CD4-positive, alpha-beta memory T cell (primary cell): ENCODE data around the gene CCDC51. TPM values are rescaled to one million over a fixed set of nuclear protein-coding genes. Genes with fewer than 3 reads are reported as not detected.

Source experiments
- CTCF ChIA-PET: fragments of 350-600 bp; sonication (Branson Sonifier 250); formaldehyde crosslinking; loops from one replicate; lab custom pipeline; 2021; ENCODE audit warnings: inconsistent platforms; ENCODE audit not compliant: partially characterized antibody; lab: Charles Lee
- POLR2A ChIA-PET: fragments of 350-600 bp; sonication (Branson Sonifier 250); formaldehyde crosslinking; loops from one replicate; lab custom pipeline; 2021; ENCODE audit not compliant: partially characterized antibody; lab: Charles Lee
- DNase-seq, 5 donors: peaks; one replicate each; pipeline versions ENCODE4 v3.0.0 to v3.0.0-alpha.2; 2020 to 2022; ENCODE audit warnings: mixed read lengths in 1 of 5
- H3K27ac ChIP-seq: one replicate; pipeline ENCODE4 v1.7.0; 2013; ENCODE audit warnings: low read depth, low read length
- H3K27me3 ChIP-seq: 2 replicates; pipeline ENCODE4 v1.7.0; 2013; ENCODE audit warnings: mild to moderate bottlenecking, low read length, moderate library complexity; ENCODE audit not compliant: insufficient read depth
- H3K36me3 ChIP-seq: 2 replicates; pipeline ENCODE4 v1.7.0; 2013; ENCODE audit warnings: mild to moderate bottlenecking, low read length, moderate library complexity; ENCODE audit not compliant: insufficient read depth
- H3K4me1 ChIP-seq: 2 replicates; pipeline ENCODE4 v1.7.0; 2013; ENCODE audit warnings: mild to moderate bottlenecking, low read length, moderate library complexity; ENCODE audit not compliant: insufficient read depth
- H3K4me3 ChIP-seq, 2 donors: one replicate each; pipeline ENCODE4 v1.7.0; 2013; ENCODE audit warnings: low read length in 2 of 2, mild to moderate bottlenecking in 1 of 2
- H3K9me3 ChIP-seq, 2 donors: one replicate each; pipeline ENCODE4 v1.7.0; 2013; ENCODE audit warnings: low read length in 2 of 2, control low read depth in 1 of 2; ENCODE audit not compliant: control insufficient read depth in 1 of 2
- H3K27ac Mint-ChIP-seq, 7 donors: one replicate each; pipeline ENCODE4 v1.8.0; 2020 to 2021; ENCODE audit warnings: mixed read lengths in 7 of 7, mild to moderate bottlenecking in 6 of 7, inconsistent platforms in 3 of 7, moderate library complexity in 3 of 7
- H3K27me3 Mint-ChIP-seq, 2 donors: one replicate each; pipeline ENCODE4 v1.8.0; 2020 to 2021; ENCODE audit warnings: mixed read lengths in 2 of 2
- H3K36me3 Mint-ChIP-seq, 2 donors: one replicate each; pipeline ENCODE4 v1.8.0; 2020 to 2021; ENCODE audit warnings: mixed read lengths in 2 of 2, inconsistent platforms in 1 of 2, mild to moderate bottlenecking in 1 of 2
- H3K4me1 Mint-ChIP-seq, 4 donors: one replicate each; pipeline ENCODE4 v1.8.0; 2020 to 2021; ENCODE audit warnings: mixed read lengths in 4 of 4, mild to moderate bottlenecking in 1 of 4
- H3K4me3 Mint-ChIP-seq, 8 donors: one replicate each; pipeline ENCODE4 v1.8.0; 2020 to 2021; ENCODE audit warnings: mixed read lengths in 8 of 8, mild to moderate bottlenecking in 7 of 8, moderate library complexity in 6 of 8, inconsistent platforms in 3 of 8
- H3K9me3 Mint-ChIP-seq, 8 donors: one replicate each; pipeline ENCODE4 v1.8.0; 2020 to 2021; ENCODE audit warnings: mixed read lengths in 8 of 8, mild to moderate bottlenecking in 5 of 8, inconsistent platforms in 3 of 8, moderate library complexity in 1 of 8
- intact Hi-C: fragments of 100-400 bp; cut with micrococcal nuclease; formaldehyde crosslinking; loops from one replicate; pipeline ENCODE4 v1.15.1; 2023
- polyA plus RNA-seq, 2 donors: library from polyadenylated mRNA; unstranded; fragments of 300-500 nt; fragmentation: Illumina TruSeq; gene quantifications; one replicate each; pipeline ENCODE4 v1.2.3, GENCODE V29; 2021
- total RNA-seq, 2 experiments: library from RNA; stranded (reverse); gene quantifications; one replicate each; pipeline ENCODE4 v1.2.3, GENCODE V29; 2021

CCDC51 gene
- total and polyA plus RNA-seq, 4 experiments from 2014 or later, result 5.1 to 13.3 (median 6.0) TPM

- Histone ChIP-seq H3K27me3 (no peaks in the 10 kb centered on the region), H3K4me1 (no peaks in the 10 kb centered on the region), H3K9me3 (no peaks in the 10 kb centered on the region), H3K27ac (no peak overlapping the region), H3K4me3 (no peak overlapping the region), H3K36me3 (no peaks in the 10 kb centered on the region)
- intact Hi-C loops, result no loop called here
- DNase-seq, result no peak
- H3K4me3 Mint-ChIP-seq, result no peak overlapping the region
- H3K36me3 Mint-ChIP-seq, result no peaks in the 10 kb centered on the region
- no peaks in the 10 kb centered on the region for H3K9me3 Mint-ChIP-seq
- CTCF ChIA-PET, result interaction anchor here (0.8 to 2.1 kb wide), 4 partner anchors 15 to 18 kb away, joined by 5 to 6 read pairs (median 5); no protein-coding TSS in a partner anchor
- H3K27me3 Mint-ChIP-seq, result no peaks in the 10 kb centered on the region
- H3K27ac Mint-ChIP-seq, result no peak overlapping the region
- H3K4me1 Mint-ChIP-seq, result peaks cover 0 to 1% (median 0%) of the 10 kb centered on the region in 4 donors
- POLR2A ChIA-PET, result no interaction called here
Measured at GRCh38 chr3:48418651-48419050, 21.3 kb downstream of the CCDC51 start.

DNA sequence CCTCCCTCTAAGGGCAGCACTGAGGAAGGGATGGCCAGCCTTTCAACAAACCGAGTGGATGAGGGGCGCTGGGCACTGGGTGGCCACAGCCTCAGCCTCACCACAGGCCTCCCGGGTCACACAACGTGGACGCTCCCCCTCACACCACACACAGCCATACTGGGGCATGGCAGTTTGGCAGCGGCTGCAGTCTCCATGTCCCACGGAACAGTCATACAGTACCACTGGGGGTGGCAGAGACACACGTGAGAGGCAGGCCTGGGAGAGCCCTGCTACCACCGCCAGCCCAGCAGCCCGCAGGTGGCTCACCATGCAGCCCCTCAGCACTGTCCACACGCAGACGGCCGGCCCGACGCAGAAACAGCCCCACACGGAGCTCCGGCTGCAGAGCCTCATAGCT is 21.8 kb downstream of the CCDC51 start:
- Mint-ChIP-seq H3K4me3 (no peak overlapping the region), H3K27me3 (no peaks in the 10 kb centered on the region), H3K36me3 (no peaks in the 10 kb centered on the region), H3K9me3 (peaks cover 0 to under 1% (median 0%) of the 10 kb centered on the region in 8 donors), H3K4me1 (peaks cover 0 to 1% (median 0%) of the 10 kb centered on the region in 4 donors), H3K27ac (no peak overlapping the region)
- intact Hi-C loops, result no loop called here
- POLR2A ChIA-PET, result no interaction called here
- Histone ChIP-seq H3K36me3 (no peaks in the 10 kb centered on the region), H3K4me1 (no peaks in the 10 kb centered on the region), H3K27me3 (no peaks in the 10 kb centered on the region), H3K27ac (no peak overlapping the region), H3K9me3 (no peaks in the 10 kb centered on the region), H3K4me3 (no peak overlapping the region)
- no peak for DNase-seq
- CTCF ChIA-PET, result interaction anchor here (0.8 to 2.1 kb wide), 3 partner anchors 15 to 18 kb away, joined by 5 to 6 read pairs (median 5); no protein-coding TSS in a partner anchor

GRCh38 chr3:48417529-48418108 is 22.3 kb downstream of the CCDC51 start:
- no peaks in the 10 kb centered on the region for H3K36me3 Mint-ChIP-seq
- no peaks in the 10 kb centered on the region for H3K27me3 Mint-ChIP-seq
- H3K9me3 Mint-ChIP-seq, result peaks cover 0 to 1% (median 0%) of the 10 kb centered on the region in 8 donors
- H3K36me3 ChIP-seq, result no peaks in the 10 kb centered on the region
- H3K4me3 Mint-ChIP-seq, result no peak overlapping the region
- H3K27ac Mint-ChIP-seq, result peak overlapping the region in 1 of 7 donors; percentile 42
- no peaks in the 10 kb centered on the region for H3K9me3 ChIP-seq
- no peak overlapping the region for H3K27ac ChIP-seq
- no peaks in the 10 kb centered on the region for H3K4me1 ChIP-seq
- intact Hi-C loops, result no loop called here
- no peaks in the 10 kb centered on the region for H3K27me3 ChIP-seq
- H3K4me3 ChIP-seq, result no peak overlapping the region
- DNase-seq, result no peak
- ChIA-PET POLR2A (no interaction called here), CTCF (interaction anchor here (1.2 to 2.1 kb wide), 2 partner anchors 17 to 18 kb away, joined by 4 to 6 read pairs; no protein-coding TSS in a partner anchor)
- H3K4me1 Mint-ChIP-seq, result peaks cover 0 to 1% (median 0%) of the 10 kb centered on the region in 4 donors

- no peak overlapping the region for H3K4me3 ChIP-seq
- H3K9me3 Mint-ChIP-seq, result peaks cover 0 to 1% (median 0%) of the 10 kb centered on the region in 8 donors
- no peaks in the 10 kb centered on the region for H3K27me3 ChIP-seq
- no peaks in the 10 kb centered on the region for H3K9me3 ChIP-seq
- H3K36me3 Mint-ChIP-seq, result no peaks in the 10 kb centered on the region
- POLR2A ChIA-PET, result no interaction called here
- no peaks in the 10 kb centered on the region for H3K36me3 ChIP-seq
- no peak overlapping the region for H3K4me3 Mint-ChIP-seq
- intact Hi-C loops, result no loop called here
- H3K4me1 ChIP-seq, result no peaks in the 10 kb centered on the region
- H3K27ac Mint-ChIP-seq, result no peak overlapping the region
- CTCF ChIA-PET, result interaction anchor here (1.2 to 2.9 kb wide), 2 partner anchors 16 to 20 kb away, joined by 4 to 12 read pairs; no protein-coding TSS in a partner anchor
- DNase-seq, result no peak
- H3K27me3 Mint-ChIP-seq, result no peaks in the 10 kb centered on the region
- H3K27ac ChIP-seq, result no peak overlapping the region
- H3K4me1 Mint-ChIP-seq, result no peaks in the 10 kb centered on the region
Measured at GRCh38 chr3:48416546-48416945, 23.4 kb downstream of the CCDC51 start.

- ChIA-PET POLR2A (no interaction called here), CTCF (interaction anchor here (2.7 to 2.9 kb wide), 2 partner anchors 15 to 20 kb away, joined by 12 to 15 read pairs; no protein-coding TSS in a partner anchor)
- H3K27me3 Mint-ChIP-seq, result no peaks in the 10 kb centered on the region
- no peak overlapping the region for H3K4me3 ChIP-seq
- DNase-seq, result no peak
- no peaks in the 10 kb centered on the region for H3K9me3 ChIP-seq
- H3K36me3 ChIP-seq, result no peaks in the 10 kb centered on the region
- H3K27ac Mint-ChIP-seq, result no peak overlapping the region
- H3K27ac ChIP-seq, result no peak overlapping the region
- H3K4me3 Mint-ChIP-seq, result no peak overlapping the region
- intact Hi-C loops, result no loop called here
- H3K4me1 Mint-ChIP-seq, result no peaks in the 10 kb centered on the region
- peaks cover 0 to 1% (median 0%) of the 10 kb centered on the region in 8 donors for H3K9me3 Mint-ChIP-seq
- no peaks in the 10 kb centered on the region for H3K36me3 Mint-ChIP-seq
- H3K4me1 ChIP-seq, result no peaks in the 10 kb centered on the region
- no peaks in the 10 kb centered on the region for H3K27me3 ChIP-seq
Measured at GRCh38 chr3:48416091-48416505, 23.8 kb downstream of the CCDC51 start.

DNA sequence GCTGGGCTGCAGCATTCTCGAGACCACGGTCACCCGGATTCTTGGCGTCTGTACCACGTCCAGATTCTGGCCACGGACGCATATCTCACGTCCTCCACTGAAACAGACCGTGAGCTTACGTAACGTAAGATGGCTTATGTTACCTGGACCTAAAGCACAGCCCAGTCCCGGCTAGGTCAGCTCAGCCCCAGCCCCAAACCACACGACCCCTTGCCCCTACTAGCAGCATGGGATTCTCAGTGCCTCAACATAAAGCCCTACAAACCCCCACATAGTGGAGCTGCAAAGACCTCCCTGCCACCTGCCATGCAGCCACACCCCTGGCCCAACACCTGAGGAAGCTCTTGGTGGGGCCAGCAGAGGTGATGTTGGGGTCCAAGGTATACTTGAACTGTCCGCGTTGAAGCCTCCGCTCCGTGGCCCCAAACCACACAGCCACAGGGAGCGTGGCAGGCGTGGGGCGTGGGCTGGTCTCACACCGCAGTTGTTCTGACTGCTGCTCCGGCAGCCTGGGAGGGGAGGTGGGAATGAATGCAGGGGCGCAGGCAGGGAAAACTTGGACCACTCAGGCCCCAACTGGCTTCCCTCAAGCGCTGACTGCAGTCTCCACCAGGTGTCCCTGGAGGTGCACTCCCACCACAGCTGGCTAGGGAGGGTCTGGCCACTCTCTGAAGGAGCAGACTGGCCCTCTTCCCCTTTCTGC is 24.5 kb downstream of the CCDC51 start:
- Mint-ChIP-seq H3K36me3 (no peaks in the 10 kb centered on the region), H3K9me3 (peaks cover 0 to 1% (median 0%) of the 10 kb centered on the region in 8 donors), H3K4me1 (no peaks in the 10 kb centered on the region), H3K27ac (no peak overlapping the region), H3K27me3 (no peaks in the 10 kb centered on the region), H3K4me3 (no peak overlapping the region)
- intact Hi-C loops, result no loop called here
- POLR2A ChIA-PET, result no interaction called here
- H3K9me3 ChIP-seq, result no peaks in the 10 kb centered on the region
- H3K36me3 ChIP-seq, result no peaks in the 10 kb centered on the region
- H3K4me3 ChIP-seq, result no peak overlapping the region
- no peak overlapping the region for H3K27ac ChIP-seq
- no peaks in the 10 kb centered on the region for H3K4me1 ChIP-seq
- no peaks in the 10 kb centered on the region for H3K27me3 ChIP-seq
- DNase-seq, result no peak
- CTCF ChIA-PET, result interaction anchor here (1.4 to 2.9 kb wide), 3 partner anchors 14 to 92 kb away, joined by 3 to 15 read pairs (median 12); no protein-coding TSS in a partner anchor
